Activated T-helper 1 cell treated with anti-CD3 and anti-CD28 coated beads, Interleukin-12 subunit alpha, Interleukin-12 subunit beta, Interleukin-2, Interleukin-4 antibody, amounts not matched to agents 30 ng/mL and 10 ng/mL and 1 ng/mL, durations not matched to agents 14 hours and 24 hours and 36 hours (primary cell): ENCODE measurements around the gene HDAC10. TPM values are rescaled to one million over a fixed set of nuclear protein-coding genes. Genes with fewer than 3 reads are reported as not detected.

ENCODE experiments used
- DNase-seq: peaks from one replicate; pipeline ENCODE4 v3.0.0; 2021; ENCODE audit warnings: low spot score
- H3K27ac Mint-ChIP-seq: one replicate; pipeline ENCODE4 v1.8.0; 2021; ENCODE audit warnings: mild to moderate bottlenecking, mixed read lengths
- H3K27me3 Mint-ChIP-seq: one replicate; pipeline ENCODE4 v1.8.0; 2022; ENCODE audit warnings: mild to moderate bottlenecking, moderate library complexity, mixed read lengths; ENCODE audit not compliant: insufficient read depth
- H3K36me3 Mint-ChIP-seq: one replicate; pipeline ENCODE4 v1.8.0; 2021; ENCODE audit warnings: low read depth, mixed read lengths
- H3K4me1 Mint-ChIP-seq: one replicate; pipeline ENCODE4 v1.8.0; 2021; ENCODE audit warnings: low read depth, mixed read lengths
- H3K4me3 Mint-ChIP-seq: one replicate; pipeline ENCODE4 v1.8.0; 2021; ENCODE audit warnings: mild to moderate bottlenecking, moderate library complexity, mixed read lengths
- H3K9me3 Mint-ChIP-seq: one replicate; pipeline ENCODE4 v1.8.0; 2021; ENCODE audit warnings: mixed read lengths
- intact Hi-C: fragments of 100-400 bp; cut with micrococcal nuclease; formaldehyde crosslinking; loops from one replicate; pipeline ENCODE4 v1.15.1; 2024
- total RNA-seq: library from RNA; stranded (reverse); gene quantifications from 2 replicates; pipeline ENCODE4 v1.2.3, GENCODE V29; 2022

The HDAC10 gene
- total RNA-seq, 1 donor from 2014 or later: 67.4 TPM

DNA sequence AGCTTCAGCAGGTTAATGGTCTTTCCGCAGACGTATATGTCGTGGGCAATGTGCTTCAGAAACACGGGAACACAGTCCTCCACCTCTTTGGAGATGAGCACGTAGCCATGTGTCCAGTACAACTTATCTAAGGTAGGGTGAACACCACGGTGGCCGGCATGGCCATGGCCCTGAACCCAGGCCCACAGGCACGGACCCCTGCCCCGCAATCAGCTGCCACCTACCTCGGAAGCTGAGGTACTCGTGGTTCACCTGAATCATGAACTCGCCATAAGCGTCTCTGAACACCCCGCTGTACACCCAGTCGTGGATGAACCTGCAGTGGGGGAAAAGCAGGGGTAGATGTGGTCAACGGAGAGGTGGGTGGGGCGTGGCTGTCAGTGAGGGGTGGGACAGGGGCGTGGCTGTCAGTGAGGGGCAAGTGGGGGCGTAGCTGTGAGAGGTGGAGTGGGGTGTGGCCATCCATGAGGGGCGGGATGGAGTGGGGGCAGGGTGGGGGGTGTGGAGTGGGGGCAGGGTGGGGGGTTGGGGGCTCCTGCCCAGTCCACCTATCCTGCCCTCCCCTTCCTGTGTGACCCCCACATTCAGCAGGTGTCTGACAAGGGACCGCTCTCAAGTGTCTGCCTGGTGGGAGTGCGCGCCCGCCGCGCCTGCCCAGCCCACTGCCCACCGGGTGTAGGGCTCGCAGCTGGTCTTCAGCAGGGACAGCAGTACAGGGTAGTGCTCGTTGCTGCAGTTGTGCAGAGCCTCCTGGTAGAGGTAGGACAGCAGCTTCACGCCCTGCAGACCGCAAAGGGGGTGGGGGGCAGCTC is 24.8 kb downstream of the HDAC10 start:
- Mint-ChIP-seq H3K4me1 (no peaks in the 10 kb centered on the region), H3K27me3 (no peaks in the 10 kb centered on the region), H3K27ac (no peak overlapping the region), H3K9me3 (no peaks in the 10 kb centered on the region), H3K4me3 (no peak overlapping the region), H3K36me3 (peaks cover 28% of the 10 kb centered on the region)
- no peak for DNase-seq
- intact Hi-C loops: no loop called here

- intact Hi-C loops: no loop called here
- no peak overlapping the region for H3K27ac Mint-ChIP-seq
- DNase-seq: no peak
Measured at GRCh38 chr22:50225200-50225969, 25.7 kb downstream of the HDAC10 start.

DNA sequence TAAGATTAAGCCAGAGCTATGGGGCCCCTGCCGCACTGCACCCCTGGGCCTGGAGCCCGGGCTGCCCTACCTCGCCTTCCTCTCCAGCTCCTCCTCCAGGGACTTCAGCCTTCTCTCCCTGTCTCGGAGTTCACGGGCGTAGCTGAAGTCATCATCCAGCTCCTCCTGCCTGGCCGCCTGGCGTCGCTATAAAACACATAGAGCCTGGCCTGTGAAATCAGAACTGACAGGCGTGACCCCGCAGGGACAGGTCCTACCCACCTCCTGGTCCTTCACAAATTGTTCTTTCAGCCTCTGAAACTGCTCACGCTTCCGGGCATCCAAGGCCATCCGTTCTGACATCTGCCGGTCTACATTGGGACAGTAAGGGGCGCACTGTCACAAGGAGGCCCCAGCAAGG is 27.0 kb downstream of the HDAC10 start:
- peaks cover 28% of the 10 kb centered on the region for H3K36me3 Mint-ChIP-seq
- no peaks in the 10 kb centered on the region for H3K4me1 Mint-ChIP-seq
- H3K27me3 Mint-ChIP-seq: no peaks in the 10 kb centered on the region
- intact Hi-C loops: no loop called here
- H3K9me3 Mint-ChIP-seq: no peaks in the 10 kb centered on the region
- H3K4me3 Mint-ChIP-seq: no peak overlapping the region
- H3K27ac Mint-ChIP-seq: no peak overlapping the region
- DNase-seq: no peak

More at GRCh38 chr22:50225200-50225969, 25.7 kb downstream of the HDAC10 start:
- no peaks in the 10 kb centered on the region for H3K9me3 Mint-ChIP-seq
- H3K4me1 Mint-ChIP-seq: no peaks in the 10 kb centered on the region
- H3K36me3 Mint-ChIP-seq: peaks cover 31% of the 10 kb centered on the region
- no peaks in the 10 kb centered on the region for H3K27me3 Mint-ChIP-seq
- no peak overlapping the region for H3K4me3 Mint-ChIP-seq

DNA sequence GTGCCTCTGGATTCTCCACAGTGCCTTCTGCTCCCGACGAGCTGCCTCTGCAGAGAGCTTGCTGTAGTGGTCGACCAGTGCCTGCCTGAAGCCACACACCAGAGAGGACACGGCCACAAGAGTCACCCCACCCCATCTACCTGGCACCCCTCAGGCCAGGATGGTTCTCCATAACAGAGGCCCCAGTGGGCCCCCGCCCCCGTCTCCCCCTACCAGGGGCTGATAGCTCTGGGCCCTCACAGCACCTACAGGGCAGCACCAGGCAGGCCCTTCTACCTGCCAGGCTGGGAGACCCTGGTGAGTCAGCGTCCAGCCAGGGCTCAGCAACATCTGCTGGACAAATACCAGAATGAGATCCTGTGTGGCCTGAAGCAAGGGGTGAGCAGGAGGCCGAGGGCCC is 28.6 kb downstream of the HDAC10 start:
- no peaks in the 10 kb centered on the region for H3K9me3 Mint-ChIP-seq
- H3K27ac Mint-ChIP-seq: no peak overlapping the region
- H3K36me3 Mint-ChIP-seq: peaks cover 24% of the 10 kb centered on the region
- no peaks in the 10 kb centered on the region for H3K27me3 Mint-ChIP-seq
- H3K4me1 Mint-ChIP-seq: no peaks in the 10 kb centered on the region
- DNase-seq: no peak
- intact Hi-C loops: no loop called here
- no peak overlapping the region for H3K4me3 Mint-ChIP-seq

DNA sequence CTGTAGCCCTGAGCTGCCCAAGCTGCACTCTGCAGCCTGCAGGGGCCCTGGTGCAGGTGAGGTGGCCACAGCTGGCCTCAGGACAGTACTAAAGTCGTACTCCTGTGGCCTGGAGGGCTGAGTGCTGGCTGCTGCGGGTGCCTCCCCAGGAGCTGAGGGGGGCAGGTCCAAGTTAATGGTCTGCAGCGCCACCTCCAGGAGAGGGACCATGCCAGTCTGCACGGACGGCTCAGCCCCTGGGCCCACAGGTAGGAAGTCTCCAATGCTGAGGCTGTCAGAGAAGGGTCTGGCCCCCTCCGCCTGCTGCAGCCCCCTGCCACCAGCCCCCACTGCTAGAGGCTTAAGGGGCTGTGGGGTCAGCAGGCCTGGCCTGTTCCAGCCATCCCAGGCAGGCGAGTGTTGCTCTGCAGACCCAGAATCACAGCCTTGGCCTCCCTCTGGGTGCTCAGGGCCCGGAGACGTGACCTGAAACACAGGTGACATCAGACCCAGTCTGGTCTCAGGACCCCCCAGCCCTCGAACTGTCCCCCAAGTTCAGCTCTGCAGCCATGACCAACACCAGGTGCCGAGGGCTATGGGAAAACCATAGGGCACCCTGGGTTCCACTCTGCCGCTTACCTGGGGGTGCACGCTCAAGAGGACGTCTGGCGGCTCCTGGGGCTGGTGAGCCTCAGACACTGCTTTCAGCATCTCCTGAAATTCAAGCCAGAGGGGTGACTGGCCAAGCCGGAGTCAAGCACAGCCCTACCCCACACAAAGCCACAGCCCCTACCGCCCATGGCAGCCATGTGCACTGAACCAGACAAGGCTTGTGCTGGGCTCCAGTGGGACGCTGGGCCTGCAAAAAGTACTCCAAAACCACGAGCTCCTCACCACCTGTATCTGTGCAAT is 29.4 kb downstream of the HDAC10 start:
- H3K4me1 Mint-ChIP-seq: no peaks in the 10 kb centered on the region
- no peak for DNase-seq
- no peaks in the 10 kb centered on the region for H3K9me3 Mint-ChIP-seq
- H3K4me3 Mint-ChIP-seq: no peak overlapping the region
- no peaks in the 10 kb centered on the region for H3K27me3 Mint-ChIP-seq
- intact Hi-C loops: no loop called here
- H3K36me3 Mint-ChIP-seq: peaks cover 28% of the 10 kb centered on the region
- H3K27ac Mint-ChIP-seq: no peak overlapping the region

GRCh38 chr22:50220603-50221409 is 30.3 kb downstream of the HDAC10 start:
- intact Hi-C loops: no loop called here
- Mint-ChIP-seq H3K4me1 (no peaks in the 10 kb centered on the region), H3K4me3 (no peak overlapping the region), H3K9me3 (no peaks in the 10 kb centered on the region), H3K27me3 (no peaks in the 10 kb centered on the region), H3K36me3 (peaks cover 30% of the 10 kb centered on the region), H3K27ac (no peak overlapping the region)
- no peak for DNase-seq

DNA sequence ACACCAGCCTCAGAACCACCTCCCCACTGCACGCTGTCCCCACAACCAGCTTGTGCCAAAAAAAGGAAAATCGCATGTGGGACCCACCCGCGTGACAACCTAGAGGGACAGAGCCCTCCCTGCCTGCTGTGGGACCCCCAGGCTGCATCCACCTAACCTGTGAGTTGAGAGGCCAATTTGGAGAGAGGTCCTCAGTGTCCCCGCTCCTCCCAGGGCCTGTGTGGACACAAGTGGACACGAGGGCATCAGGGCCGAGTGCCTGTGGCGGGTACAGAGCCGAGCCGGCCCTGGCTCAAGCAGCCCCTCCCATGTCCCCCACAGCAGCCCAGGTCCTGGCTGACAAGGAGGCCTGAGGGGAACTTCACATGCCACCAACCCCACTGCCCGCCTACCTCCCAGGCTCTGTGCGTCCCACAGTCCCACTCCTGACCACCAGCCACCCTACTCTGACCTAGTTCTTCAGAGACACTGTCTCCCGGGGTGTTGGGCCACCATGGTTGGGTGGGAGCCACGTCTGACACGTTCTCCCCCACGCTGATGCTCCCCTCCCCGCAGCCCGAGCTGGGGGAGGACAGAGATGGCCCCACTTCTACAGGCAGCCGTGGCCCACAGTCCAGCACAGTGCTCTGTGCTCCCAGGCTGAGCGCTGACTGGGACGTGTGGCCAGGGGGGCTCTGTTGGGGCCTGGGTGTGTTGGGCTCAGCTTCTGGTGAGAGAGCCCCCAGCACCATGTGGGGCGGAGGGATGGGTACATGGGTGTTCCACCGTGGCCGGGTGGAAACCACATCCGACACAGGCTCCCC is 31.1 kb downstream of the HDAC10 start:
- peaks cover 31% of the 10 kb centered on the region for H3K36me3 Mint-ChIP-seq
- intact Hi-C loops: no loop called here
- H3K9me3 Mint-ChIP-seq: no peaks in the 10 kb centered on the region
- DNase-seq: no peak
- H3K4me1 Mint-ChIP-seq: no peaks in the 10 kb centered on the region
- H3K27me3 Mint-ChIP-seq: no peaks in the 10 kb centered on the region
- H3K4me3 Mint-ChIP-seq: no peak overlapping the region
- no peak overlapping the region for H3K27ac Mint-ChIP-seq

DNA sequence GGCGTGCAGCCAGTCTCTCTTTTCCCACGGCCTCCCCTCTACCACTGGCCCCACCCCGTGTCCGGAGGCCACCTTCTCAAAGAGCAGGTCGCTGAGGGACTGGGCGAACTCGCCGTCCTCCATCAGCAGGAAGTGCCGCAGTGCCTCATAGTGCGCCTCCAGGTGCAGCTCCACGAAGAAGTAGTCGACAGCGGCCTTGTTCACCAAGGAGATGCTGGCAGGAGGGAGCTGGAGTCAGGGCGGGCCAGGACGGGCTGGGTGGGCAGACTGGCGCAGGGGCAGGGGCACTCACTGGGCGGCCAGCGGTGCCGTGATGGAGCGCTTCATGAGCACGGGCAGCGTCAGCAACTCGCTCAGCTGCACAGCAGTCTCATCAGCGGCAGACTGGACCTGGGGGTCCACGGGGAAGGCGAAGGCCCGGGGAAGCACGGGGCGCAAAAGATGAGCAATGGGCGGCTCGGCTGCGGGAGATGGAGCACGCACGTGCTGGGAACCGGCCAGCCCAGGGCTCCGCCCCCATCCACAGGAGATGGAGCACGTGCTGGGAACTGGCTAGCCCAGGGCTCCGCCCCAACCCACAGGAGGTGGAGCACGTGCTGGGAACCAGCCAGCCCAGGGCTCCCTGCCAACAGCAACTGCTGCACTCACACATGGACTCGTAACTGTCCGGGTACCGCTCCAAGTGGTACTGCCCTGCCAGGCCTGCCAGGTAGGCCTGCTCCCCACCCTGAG is 31.9 kb downstream of the HDAC10 start:
- no peaks in the 10 kb centered on the region for H3K4me1 Mint-ChIP-seq
- no peak for DNase-seq
- H3K4me3 Mint-ChIP-seq: no peak overlapping the region
- intact Hi-C loops: no loop called here
- no peaks in the 10 kb centered on the region for H3K27me3 Mint-ChIP-seq
- no peaks in the 10 kb centered on the region for H3K9me3 Mint-ChIP-seq
- H3K27ac Mint-ChIP-seq: no peak overlapping the region
- H3K36me3 Mint-ChIP-seq: peaks cover 32% of the 10 kb centered on the region

GRCh38 chr22:50218153-50218995 is 32.7 kb downstream of the HDAC10 start:
- no peak for DNase-seq
- Mint-ChIP-seq H3K9me3 (no peaks in the 10 kb centered on the region), H3K36me3 (peaks cover 28% of the 10 kb centered on the region), H3K4me1 (no peaks in the 10 kb centered on the region), H3K27ac (no peak overlapping the region), H3K4me3 (no peak overlapping the region), H3K27me3 (no peaks in the 10 kb centered on the region)
- intact Hi-C loops: no loop called here

DNA sequence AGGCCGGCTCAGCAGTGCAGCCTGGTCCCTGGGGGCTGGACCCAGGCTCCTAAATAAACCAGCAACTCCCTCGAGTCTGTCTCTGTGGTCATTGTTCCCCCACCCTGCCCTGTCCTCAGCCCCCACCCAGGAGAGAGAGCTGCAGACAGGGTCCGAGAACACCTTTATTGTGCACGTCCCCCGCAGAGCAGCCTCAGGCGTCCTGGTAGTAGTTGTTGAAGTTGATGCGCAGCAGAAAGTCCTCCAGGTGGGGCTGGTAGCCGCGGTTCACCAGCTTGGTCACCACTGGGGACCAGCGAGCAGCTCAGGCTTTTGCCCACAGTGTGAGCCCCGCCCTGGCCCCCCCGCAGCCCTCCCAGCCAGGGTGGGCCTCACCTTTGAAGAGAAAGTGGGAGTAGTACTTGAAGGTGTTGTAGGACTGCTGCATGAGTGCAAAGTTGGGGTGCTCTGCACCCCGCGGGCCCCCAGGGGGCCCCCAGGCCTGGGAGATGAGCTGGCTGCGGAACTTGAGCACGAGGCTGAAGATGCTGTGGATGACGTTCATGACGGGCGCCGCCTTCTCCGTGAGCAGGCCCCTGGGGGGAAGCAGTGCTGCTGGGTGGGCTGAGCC is 33.4 kb downstream of the HDAC10 start:
- Mint-ChIP-seq H3K27ac (no peak overlapping the region), H3K4me3 (no peak overlapping the region), H3K9me3 (no peaks in the 10 kb centered on the region), H3K4me1 (no peaks in the 10 kb centered on the region), H3K36me3 (peaks cover 26% of the 10 kb centered on the region), H3K27me3 (no peaks in the 10 kb centered on the region)
- intact Hi-C loops: no loop called here
- DNase-seq: no peak
